Neural cell (in vitro differentiated cells): Measurements from ENCODE around the gene STX17. TPM values are rescaled to one million over a fixed set of nuclear protein-coding genes. Genes with fewer than 3 reads are reported as not detected.

ENCODE experiments used
- H2AFZ ChIP-seq: fragments of 200-600, 300-800 bp; sonication (generic), shearing (Covaris generic); 2 replicates; pipeline ENCODE4 v1.6.0; 2014; ENCODE audit warnings: low read depth, mild to moderate bottlenecking, antibody characterized with exemption, low read length, moderate library complexity
- H3F3A ChIP-seq: fragments of 200-600 bp; shearing (Covaris generic); 2 replicates; pipeline ENCODE4 v1.6.1; 2016; ENCODE audit warnings: mild to moderate bottlenecking, moderate library complexity, mixed read lengths, antibody characterized with exemption, low read length; ENCODE audit not compliant: insufficient read depth, poor library complexity, severe bottlenecking
- H3K27ac ChIP-seq: fragments of 200-600, 300-800 bp; sonication (generic), shearing (Covaris generic); 2 replicates; pipeline ENCODE4 v1.5.1; 2014; ENCODE audit warnings: mild to moderate bottlenecking, low read length, moderate library complexity
- H3K27me3 ChIP-seq: fragments of 300-800, 200-600 bp; sonication (generic), shearing (Covaris generic); 2 replicates; pipeline ENCODE4 v1.6.0; 2014; ENCODE audit warnings: mild to moderate bottlenecking, low read depth, low read length, moderate library complexity; ENCODE audit not compliant: insufficient read depth
- H3K36me3 ChIP-seq: fragments of 300-800, 200-600 bp; sonication (generic), shearing (Covaris generic); 2 replicates; pipeline ENCODE4 v1.5.1; 2014; ENCODE audit warnings: mild to moderate bottlenecking, antibody characterized with exemption, low read length, moderate library complexity; ENCODE audit not compliant: insufficient read depth
- H3K4me2 ChIP-seq: fragments of 300-800, 200-600 bp; sonication (generic), shearing (Covaris generic); 2 replicates; pipeline ENCODE4 v1.6.0; 2014; ENCODE audit warnings: mild to moderate bottlenecking, low read length
- H3K4me3 ChIP-seq: fragments of 300-800, 200-600 bp; sonication (generic), shearing (Covaris generic); 2 replicates; pipeline ENCODE4 v1.5.1; 2014; ENCODE audit warnings: mild to moderate bottlenecking, low read length, moderate library complexity
- H3K79me2 ChIP-seq: fragments of 200-600 bp; shearing (Covaris generic); replicated peaks from 2 replicates; pipeline ENCODE4 v1.6.0; 2014; ENCODE audit warnings: mild to moderate bottlenecking, low read length, moderate library complexity; ENCODE audit not compliant: insufficient read depth
- H3K9ac ChIP-seq: fragments of 300-800, 200-600 bp; sonication (generic), shearing (Covaris generic); 2 replicates; pipeline ENCODE4 v1.6.1; 2016; ENCODE audit warnings: mild to moderate bottlenecking, low read length, mixed read lengths
- H3K9me2 ChIP-seq: fragments of 200-600 bp; shearing (Covaris generic); 2 replicates; pipeline ENCODE4 v1.6.1; 2016; ENCODE audit warnings: mild to moderate bottlenecking, low read length, mixed read lengths; ENCODE audit not compliant: insufficient read depth
- H3K9me3 ChIP-seq: fragments of 200-600, 300-800 bp; sonication (generic), shearing (Covaris generic); 2 replicates; pipeline ENCODE4 v1.6.1; 2016; ENCODE audit warnings: mild to moderate bottlenecking, mixed run types, low read length, moderate library complexity, mixed read lengths
- H4K20me1 ChIP-seq: fragments of 200-600 bp; shearing (Covaris generic); 2 replicates; pipeline ENCODE4 v1.6.1; 2016; ENCODE audit warnings: mild to moderate bottlenecking, mixed run types; ENCODE audit not compliant: insufficient read depth
- EP300 ChIP-seq: fragments of 450-650 bp; conservative IDR thresholded peaks from 2 replicates; pipeline ENCODE4 v1.6.1; 2014; ENCODE audit warnings: antibody characterized with exemption, mild to moderate bottlenecking, moderate library complexity; ENCODE audit not compliant: poor library complexity, severe bottlenecking
- EZH2 ChIP-seq: fragments of 200-600, 300-800 bp; shearing (Covaris generic), sonication (generic); IDR thresholded peaks from 2 replicates; pipeline ENCODE4 v1.6.1; 2014; ENCODE audit warnings: antibody characterized with exemption, low read length, borderline replicate concordance, mild to moderate bottlenecking; ENCODE audit not compliant: insufficient read depth, poor library complexity, severe bottlenecking
- MXI1 ChIP-seq: fragments of 450-650 bp; conservative IDR thresholded peaks from 2 replicates; pipeline ENCODE4 v1.6.1; 2014; ENCODE audit warnings: antibody characterized with exemption, mild to moderate bottlenecking; ENCODE audit not compliant: poor library complexity, severe bottlenecking
- POLR2AphosphoS5 ChIP-seq: IDR thresholded peaks from 2 replicates; pipeline ENCODE4 v1.6.1; 2012
- RAD21 ChIP-seq: fragments of 450-650 bp; conservative IDR thresholded peaks from 2 replicates; pipeline ENCODE4 v1.6.1; 2014; ENCODE audit warnings: antibody characterized with exemption, mild to moderate bottlenecking, moderate library complexity
- SMC3 ChIP-seq: fragments of 450-650 bp; conservative IDR thresholded peaks from 2 replicates; pipeline ENCODE4 v1.6.1; 2014; ENCODE audit warnings: antibody characterized with exemption, mild to moderate bottlenecking, moderate library complexity; ENCODE audit not compliant: poor library complexity
- TAF1 ChIP-seq: IDR thresholded peaks from 2 replicates; pipeline ENCODE4 v1.6.1; 2012; ENCODE audit warnings: low read depth
- polyA plus RNA-seq: library from polyadenylated mRNA; depleted of rRNA; stranded (reverse); fragments of >200 nt; gene quantifications from 2 replicates; pipeline ENCODE4 v1.2.3, GENCODE V29; 2014
- TF ChIP-seq, protein P1 (sequence below): IDR thresholded peaks from 2 replicates; pipeline ENCODE4 v1.6.1; 2012; ENCODE audit warnings: borderline replicate concordance
- TF ChIP-seq, protein P2 (sequence below): fragments of 450-650 bp; IDR thresholded peaks from 2 replicates; pipeline ENCODE4 v1.5.1; 2014; ENCODE audit warnings: antibody characterized with exemption, mild to moderate bottlenecking, moderate library complexity; ENCODE audit not compliant: poor library complexity, severe bottlenecking

Gene STX17
- polyA plus RNA-seq, 1 donor from 2014 or later = 3.3 TPM

DNA sequence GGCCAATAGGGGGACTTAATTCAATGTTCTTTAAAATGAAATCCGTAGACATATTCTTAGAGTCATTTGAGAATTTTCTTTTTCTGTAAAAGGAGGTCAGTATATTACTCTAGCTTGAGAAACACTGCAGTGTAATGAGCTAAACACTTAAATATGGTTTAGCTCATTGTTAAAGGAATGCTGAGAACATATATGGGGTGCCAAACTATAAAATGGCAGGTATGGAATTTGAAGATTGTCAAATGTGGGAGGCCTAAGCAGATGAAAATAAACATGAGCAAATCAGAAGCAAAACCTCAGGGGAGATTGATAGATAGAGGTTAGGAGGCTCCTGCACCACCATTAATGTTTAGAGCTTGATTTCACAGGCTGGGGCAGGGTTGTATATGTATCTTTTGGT, 57.9 kb downstream of the STX17 start:
- Histone ChIP-seq H3K9me3 (no peaks in the 10 kb centered on the region), H4K20me1 (no peaks in the 10 kb centered on the region), H3K9me2 (no peaks in the 10 kb centered on the region), H3K27ac (no peak overlapping the region), H3K4me3 (no peak overlapping the region), H3K79me2 (no peaks in the 10 kb centered on the region), H3K9ac (no peak overlapping the region), H3K4me2 (no peak overlapping the region), H3K27me3 (no peaks in the 10 kb centered on the region), H3F3A (no peaks in the 10 kb centered on the region), H3K36me3 (no peaks in the 10 kb centered on the region), H2AFZ (no peak overlapping the region)
- TF ChIP-seq, protein P1, sequence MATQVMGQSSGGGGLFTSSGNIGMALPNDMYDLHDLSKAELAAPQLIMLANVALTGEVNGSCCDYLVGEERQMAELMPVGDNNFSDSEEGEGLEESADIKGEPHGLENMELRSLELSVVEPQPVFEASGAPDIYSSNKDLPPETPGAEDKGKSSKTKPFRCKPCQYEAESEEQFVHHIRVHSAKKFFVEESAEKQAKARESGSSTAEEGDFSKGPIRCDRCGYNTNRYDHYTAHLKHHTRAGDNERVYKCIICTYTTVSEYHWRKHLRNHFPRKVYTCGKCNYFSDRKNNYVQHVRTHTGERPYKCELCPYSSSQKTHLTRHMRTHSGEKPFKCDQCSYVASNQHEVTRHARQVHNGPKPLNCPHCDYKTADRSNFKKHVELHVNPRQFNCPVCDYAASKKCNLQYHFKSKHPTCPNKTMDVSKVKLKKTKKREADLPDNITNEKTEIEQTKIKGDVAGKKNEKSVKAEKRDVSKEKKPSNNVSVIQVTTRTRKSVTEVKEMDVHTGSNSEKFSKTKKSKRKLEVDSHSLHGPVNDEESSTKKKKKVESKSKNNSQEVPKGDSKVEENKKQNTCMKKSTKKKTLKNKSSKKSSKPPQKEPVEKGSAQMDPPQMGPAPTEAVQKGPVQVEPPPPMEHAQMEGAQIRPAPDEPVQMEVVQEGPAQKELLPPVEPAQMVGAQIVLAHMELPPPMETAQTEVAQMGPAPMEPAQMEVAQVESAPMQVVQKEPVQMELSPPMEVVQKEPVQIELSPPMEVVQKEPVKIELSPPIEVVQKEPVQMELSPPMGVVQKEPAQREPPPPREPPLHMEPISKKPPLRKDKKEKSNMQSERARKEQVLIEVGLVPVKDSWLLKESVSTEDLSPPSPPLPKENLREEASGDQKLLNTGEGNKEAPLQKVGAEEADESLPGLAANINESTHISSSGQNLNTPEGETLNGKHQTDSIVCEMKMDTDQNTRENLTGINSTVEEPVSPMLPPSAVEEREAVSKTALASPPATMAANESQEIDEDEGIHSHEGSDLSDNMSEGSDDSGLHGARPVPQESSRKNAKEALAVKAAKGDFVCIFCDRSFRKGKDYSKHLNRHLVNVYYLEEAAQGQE = no peak
- no peak for TF ChIP-seq RAD21
- no peak for TF ChIP-seq TAF1
- TF ChIP-seq POLR2AphosphoS5 = no peak
- no peak for TF ChIP-seq EZH2
- TF ChIP-seq MXI1 = no peak
- TF ChIP-seq EP300 = no peak
- TF ChIP-seq, protein P2, sequence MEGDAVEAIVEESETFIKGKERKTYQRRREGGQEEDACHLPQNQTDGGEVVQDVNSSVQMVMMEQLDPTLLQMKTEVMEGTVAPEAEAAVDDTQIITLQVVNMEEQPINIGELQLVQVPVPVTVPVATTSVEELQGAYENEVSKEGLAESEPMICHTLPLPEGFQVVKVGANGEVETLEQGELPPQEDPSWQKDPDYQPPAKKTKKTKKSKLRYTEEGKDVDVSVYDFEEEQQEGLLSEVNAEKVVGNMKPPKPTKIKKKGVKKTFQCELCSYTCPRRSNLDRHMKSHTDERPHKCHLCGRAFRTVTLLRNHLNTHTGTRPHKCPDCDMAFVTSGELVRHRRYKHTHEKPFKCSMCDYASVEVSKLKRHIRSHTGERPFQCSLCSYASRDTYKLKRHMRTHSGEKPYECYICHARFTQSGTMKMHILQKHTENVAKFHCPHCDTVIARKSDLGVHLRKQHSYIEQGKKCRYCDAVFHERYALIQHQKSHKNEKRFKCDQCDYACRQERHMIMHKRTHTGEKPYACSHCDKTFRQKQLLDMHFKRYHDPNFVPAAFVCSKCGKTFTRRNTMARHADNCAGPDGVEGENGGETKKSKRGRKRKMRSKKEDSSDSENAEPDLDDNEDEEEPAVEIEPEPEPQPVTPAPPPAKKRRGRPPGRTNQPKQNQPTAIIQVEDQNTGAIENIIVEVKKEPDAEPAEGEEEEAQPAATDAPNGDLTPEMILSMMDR = no peak
- no peak for TF ChIP-seq SMC3

DNA sequence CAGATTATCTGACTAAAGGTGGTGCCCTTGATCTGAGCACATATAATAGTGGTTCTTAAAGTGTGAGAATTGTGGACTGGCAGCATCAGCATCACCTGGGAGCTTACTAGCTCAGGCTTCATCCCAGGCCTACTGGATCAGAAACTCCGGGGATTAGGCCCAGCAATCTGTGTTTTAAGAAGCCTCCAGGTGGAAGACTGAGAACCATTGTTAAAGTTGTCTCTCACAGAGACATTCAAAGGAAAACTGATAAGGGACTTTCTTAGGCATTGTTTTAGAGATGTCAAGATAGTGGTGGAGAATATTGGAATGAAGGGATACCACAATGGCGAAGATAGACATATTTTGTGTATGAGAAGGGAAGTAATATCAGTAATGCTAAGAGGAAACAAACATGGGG, 59.5 kb downstream of the STX17 start:
- Histone ChIP-seq H3K4me2 (no peak overlapping the region), H3K9me2 (no peaks in the 10 kb centered on the region), H4K20me1 (no peaks in the 10 kb centered on the region), H2AFZ (no peak overlapping the region), H3K9me3 (no peaks in the 10 kb centered on the region), H3K36me3 (no peaks in the 10 kb centered on the region), H3K27me3 (no peaks in the 10 kb centered on the region), H3K4me3 (no peak overlapping the region), H3K79me2 (no peaks in the 10 kb centered on the region), H3K27ac (no peak overlapping the region), H3K9ac (no peak overlapping the region), H3F3A (no peaks in the 10 kb centered on the region)
- TF ChIP-seq, protein P1 = no peak
- TF ChIP-seq SMC3 (no peak), MXI1 (no peak), RAD21 (no peak), EZH2 (no peak), POLR2AphosphoS5 (no peak)
- TF ChIP-seq, protein P2 = no peak
